ENCODE results near the gene ZDHHC20. TPM values are rescaled to one million over a fixed set of nuclear protein-coding genes. Genes with fewer than 3 reads are reported as not detected.

The ZDHHC20 gene
- total RNA-seq, 2 experiments from 2014 or later, result 39.6 to 60.1 TPM

DNA sequence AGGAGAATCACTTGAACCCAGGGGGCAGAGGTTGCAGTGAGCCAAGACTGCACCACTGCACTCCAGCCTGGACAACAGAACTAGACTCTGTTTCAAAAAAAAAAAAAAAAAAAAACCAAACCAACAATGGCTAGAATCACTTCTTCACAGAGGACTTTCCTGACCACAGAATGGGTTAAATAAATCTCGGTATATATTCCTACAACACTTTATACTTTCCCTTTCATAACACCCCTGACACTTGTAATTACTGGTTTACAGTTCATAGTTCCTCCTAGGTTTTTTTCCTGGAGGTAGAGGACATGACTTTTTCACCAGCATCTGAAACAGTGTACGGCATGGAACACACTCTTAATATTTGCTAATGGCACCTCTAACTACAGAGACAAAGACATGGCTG is 31.4 kb downstream of the ZDHHC20 start:
- no TSS peak for BruUV-seq (replicated peaks)

GRCh38 chr13:21426238-21426637 is 32.9 kb downstream of the ZDHHC20 start:
- TF ChIP-seq EZH2phosphoT487 (IDR thresholded peaks at IDR 0.05; ENCODE audit: borderline replicate concordance, low read depth, low read length), result no peak
- TF ChIP-seq, protein P1, sequence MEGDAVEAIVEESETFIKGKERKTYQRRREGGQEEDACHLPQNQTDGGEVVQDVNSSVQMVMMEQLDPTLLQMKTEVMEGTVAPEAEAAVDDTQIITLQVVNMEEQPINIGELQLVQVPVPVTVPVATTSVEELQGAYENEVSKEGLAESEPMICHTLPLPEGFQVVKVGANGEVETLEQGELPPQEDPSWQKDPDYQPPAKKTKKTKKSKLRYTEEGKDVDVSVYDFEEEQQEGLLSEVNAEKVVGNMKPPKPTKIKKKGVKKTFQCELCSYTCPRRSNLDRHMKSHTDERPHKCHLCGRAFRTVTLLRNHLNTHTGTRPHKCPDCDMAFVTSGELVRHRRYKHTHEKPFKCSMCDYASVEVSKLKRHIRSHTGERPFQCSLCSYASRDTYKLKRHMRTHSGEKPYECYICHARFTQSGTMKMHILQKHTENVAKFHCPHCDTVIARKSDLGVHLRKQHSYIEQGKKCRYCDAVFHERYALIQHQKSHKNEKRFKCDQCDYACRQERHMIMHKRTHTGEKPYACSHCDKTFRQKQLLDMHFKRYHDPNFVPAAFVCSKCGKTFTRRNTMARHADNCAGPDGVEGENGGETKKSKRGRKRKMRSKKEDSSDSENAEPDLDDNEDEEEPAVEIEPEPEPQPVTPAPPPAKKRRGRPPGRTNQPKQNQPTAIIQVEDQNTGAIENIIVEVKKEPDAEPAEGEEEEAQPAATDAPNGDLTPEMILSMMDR (conservative IDR thresholded peaks at IDR 0.05; ENCODE audit: low read length), result no peak
- Histone ChIP-seq H2AFZ (ENCODE audit: low read length) (no peak overlapping the region), H3K4me3 (ENCODE audit: low read depth, low read length, poor library complexity, severe bottlenecking) (no peak overlapping the region), H3K4me1 (ENCODE audit: insufficient read depth, low read length, poor library complexity, severe bottlenecking) (no peaks in the 10 kb centered on the region), H3K79me2 (ENCODE audit: insufficient read depth, low read depth, low read length) (peaks cover 37% of the 10 kb centered on the region; the same call in 1 of the 2 replicates), H3K9me3 (ENCODE audit: low read length) (peaks cover 11% of the 10 kb centered on the region; the same call in 1 of the 2 replicates), H3K36me3 (ENCODE audit: insufficient read depth, low read length) (peaks cover 5% of the 10 kb centered on the region; the same call in 1 of the 2 replicates), H3K9me2 (ENCODE audit: insufficient read depth, low read length) (no peaks in the 10 kb centered on the region), H3K4me2 (ENCODE audit: low read length) (no peak overlapping the region), H3K27ac (ENCODE audit: low read depth, low read length, poor library complexity, severe bottlenecking) (no peak overlapping the region), H4K20me1 (ENCODE audit: insufficient read depth, low read length) (no peaks in the 10 kb centered on the region)
- POLR2A ChIA-PET, result interaction anchor here (0.7 to 1.3 kb wide), 4 partner anchors 8 to 314 kb away, joined by 3 to 5 read pairs (median 4); no protein-coding TSS in a partner anchor
- BruUV-seq (replicated peaks), result no TSS peak
- DNase-seq (ENCODE audit: low spot score), result no peak
- CTCF ChIA-PET (ENCODE audit: unreplicated experiment), result no interaction called here
- intact Hi-C loops (cut with micrococcal nuclease; ENCODE audit: unreplicated experiment), result no loop called here

More for the DNA sequence above, 31.4 kb downstream of the ZDHHC20 start:
- Histone ChIP-seq H3K4me2 (ENCODE audit: low read length) (no peak overlapping the region), H3K4me1 (ENCODE audit: insufficient read depth, low read length, poor library complexity, severe bottlenecking) (no peaks in the 10 kb centered on the region), H4K20me1 (ENCODE audit: insufficient read depth, low read length) (no peaks in the 10 kb centered on the region), H3K9me2 (ENCODE audit: insufficient read depth, low read length) (no peaks in the 10 kb centered on the region), H2AFZ (ENCODE audit: low read length) (no peak overlapping the region), H3K79me2 (ENCODE audit: insufficient read depth, low read depth, low read length) (peaks cover 46% of the 10 kb centered on the region; the same call in 1 of the 2 replicates), H3K36me3 (ENCODE audit: insufficient read depth, low read length) (peaks cover 6% of the 10 kb centered on the region; the same call in 1 of the 2 replicates), H3K27ac (ENCODE audit: low read depth, low read length, poor library complexity, severe bottlenecking) (no peak overlapping the region), H3K4me3 (ENCODE audit: low read depth, low read length, poor library complexity, severe bottlenecking) (no peak overlapping the region), H3K9me3 (ENCODE audit: low read length) (peaks cover 11% of the 10 kb centered on the region; the same call in 1 of the 2 replicates)
- no peak for DNase-seq (ENCODE audit: low spot score)
- POLR2A ChIA-PET, result interaction anchor here (1.3 kb wide), 1 partner anchor 10 kb away, joined by 5 read pairs; no protein-coding TSS in a partner anchor
- intact Hi-C loops (cut with micrococcal nuclease; ENCODE audit: unreplicated experiment), result no loop called here
- no peak for TF ChIP-seq EZH2phosphoT487 (IDR thresholded peaks at IDR 0.05; ENCODE audit: borderline replicate concordance, low read depth, low read length)
- TF ChIP-seq, protein P1 (conservative IDR thresholded peaks at IDR 0.05; ENCODE audit: low read length), result no peak
- CTCF ChIA-PET (ENCODE audit: unreplicated experiment), result no interaction called here

- Histone ChIP-seq H3K79me2 (ENCODE audit: insufficient read depth, low read depth, low read length) (peaks cover 10% of the 10 kb centered on the region; the same call in 1 of the 2 replicates), H3K4me3 (ENCODE audit: low read depth, low read length, poor library complexity, severe bottlenecking) (no peak overlapping the region), H4K20me1 (ENCODE audit: insufficient read depth, low read length) (peaks cover 4% of the 10 kb centered on the region; the same call in 1 of the 2 replicates), H3K4me1 (ENCODE audit: insufficient read depth, low read length, poor library complexity, severe bottlenecking) (no peaks in the 10 kb centered on the region), H3K4me2 (ENCODE audit: low read length) (no peak overlapping the region), H3K9me2 (ENCODE audit: insufficient read depth, low read length) (no peaks in the 10 kb centered on the region), H2AFZ (ENCODE audit: low read length) (no peak overlapping the region), H3K9me3 (ENCODE audit: low read length) (no peaks in the 10 kb centered on the region), H3K27ac (ENCODE audit: low read depth, low read length, poor library complexity, severe bottlenecking) (no peak overlapping the region), H3K36me3 (ENCODE audit: insufficient read depth, low read length) (peaks cover 9% of the 10 kb centered on the region; the same call in 1 of the 2 replicates)
- DNase-seq (ENCODE audit: low spot score), result no peak
- intact Hi-C loops (cut with micrococcal nuclease; ENCODE audit: unreplicated experiment), result no loop called here
- POLR2A ChIA-PET, result no interaction called here
- no peak for TF ChIP-seq EZH2phosphoT487 (IDR thresholded peaks at IDR 0.05; ENCODE audit: borderline replicate concordance, low read depth, low read length)
- TF ChIP-seq, protein P1 (conservative IDR thresholded peaks at IDR 0.05; ENCODE audit: low read length), result no peak
- CTCF ChIA-PET (ENCODE audit: unreplicated experiment), result no interaction called here
- BruUV-seq (replicated peaks), result no TSS peak
These were observed 38.4 kb downstream of the ZDHHC20 start for GRCh38 chr13:21420706-21421105.
